ENCODE measurements around the gene ZNF362.

- TF ChIP-seq CTCF (IDR thresholded peaks at IDR 0.05) (no peak), POLR2A (IDR thresholded peaks at IDR 0.05) (no peak)
Measured at GRCh38 chr1:33280091-33280661, 23.9 kb downstream of the ZNF362 start.

Measured in thyroid gland (tissue), 4 donors.